Measurements from ENCODE around the gene RAB3C.

The RAB3C gene

DNA sequence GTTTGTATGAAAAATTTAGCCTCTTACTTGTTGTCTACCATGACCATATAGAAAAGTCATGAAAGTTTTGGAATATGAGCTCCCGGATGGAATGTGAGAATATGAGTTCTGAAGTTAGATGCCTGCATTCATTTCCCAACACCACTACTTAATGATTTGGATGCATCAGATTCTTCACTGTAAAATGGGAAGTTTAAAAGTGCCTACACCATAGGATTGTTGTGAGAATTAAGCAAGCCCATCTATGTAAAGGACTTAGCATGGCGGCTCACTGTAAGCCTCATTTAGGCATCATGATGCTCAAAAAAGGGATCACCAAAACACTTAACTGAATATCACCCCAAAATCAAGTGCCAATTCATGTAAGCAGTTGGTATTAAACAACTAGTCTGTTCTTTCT lies 177.3 kb downstream of the RAB3C start:
- no peak for DNase-seq (ENCODE audit: extremely low spot score)
- ChIA-PET POLR2A (no interaction called here), CTCF (no interaction called here)
- no peak for TF ChIP-seq ELF4 (IDR thresholded peaks at IDR 0.05)
- no peak for TF ChIP-seq CTBP1 (IDR thresholded peaks at IDR 0.05; ENCODE audit: borderline replicate concordance)
- no peak for TF ChIP-seq SP1 (IDR thresholded peaks at IDR 0.05)

DNA sequence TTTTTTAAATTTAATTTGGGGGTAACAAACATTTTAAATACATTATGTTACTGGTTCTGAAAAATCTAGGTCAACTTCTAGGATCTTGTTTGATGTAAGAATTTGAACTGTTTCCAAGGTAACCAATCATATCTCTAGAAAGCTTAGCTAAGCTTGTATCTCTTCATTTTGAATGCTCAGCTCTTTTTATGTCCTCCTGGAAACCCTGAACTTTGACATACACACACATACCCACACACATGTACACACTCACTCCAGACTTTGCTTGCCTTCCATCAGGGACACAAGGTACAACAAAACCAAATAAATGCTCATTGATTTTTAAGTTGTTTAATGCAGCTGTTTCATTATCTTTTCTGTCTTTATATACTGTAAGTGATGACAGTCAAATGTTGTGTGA lies 178.5 kb downstream of the RAB3C start:
- POLR2A ChIA-PET: interaction anchor here (1.2 kb wide), 1 partner anchor 179 kb away, joined by 5 read pairs; no protein-coding TSS in a partner anchor
- DNase-seq (ENCODE audit: extremely low spot score): no peak
- no peak for TF ChIP-seq ELF4 (IDR thresholded peaks at IDR 0.05)
- TF ChIP-seq L3MBTL2 (conservative IDR thresholded peaks at IDR 0.05): no peak
- TF ChIP-seq FOXK2 (IDR thresholded peaks at IDR 0.05): no peak
- no peak for TF ChIP-seq CTBP1 (IDR thresholded peaks at IDR 0.05; ENCODE audit: borderline replicate concordance)
- no peak for TF ChIP-seq FOXM1 (IDR thresholded peaks at IDR 0.05; ENCODE audit: borderline replicate concordance)
- TF ChIP-seq, protein P1, sequence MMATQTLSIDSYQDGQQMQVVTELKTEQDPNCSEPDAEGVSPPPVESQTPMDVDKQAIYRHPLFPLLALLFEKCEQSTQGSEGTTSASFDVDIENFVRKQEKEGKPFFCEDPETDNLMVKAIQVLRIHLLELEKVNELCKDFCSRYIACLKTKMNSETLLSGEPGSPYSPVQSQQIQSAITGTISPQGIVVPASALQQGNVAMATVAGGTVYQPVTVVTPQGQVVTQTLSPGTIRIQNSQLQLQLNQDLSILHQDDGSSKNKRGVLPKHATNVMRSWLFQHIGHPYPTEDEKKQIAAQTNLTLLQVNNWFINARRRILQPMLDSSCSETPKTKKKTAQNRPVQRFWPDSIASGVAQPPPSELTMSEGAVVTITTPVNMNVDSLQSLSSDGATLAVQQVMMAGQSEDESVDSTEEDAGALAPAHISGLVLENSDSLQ (IDR thresholded peaks at IDR 0.05): no peak
- TF ChIP-seq LEF1 (IDR thresholded peaks at IDR 0.05; ENCODE audit: borderline replicate concordance): no peak
- no peak for TF ChIP-seq HDGF (IDR thresholded peaks at IDR 0.05; ENCODE audit: borderline replicate concordance)
- no peak for TF ChIP-seq SP1 (IDR thresholded peaks at IDR 0.05)
- no peak for TF ChIP-seq NFRKB (IDR thresholded peaks at IDR 0.05)
- TF ChIP-seq TARDBP (IDR thresholded peaks at IDR 0.05): no peak
- TF ChIP-seq BHLHE40 (IDR thresholded peaks at IDR 0.05; ENCODE audit: borderline replicate concordance): no peak
- TF ChIP-seq ARNT (IDR thresholded peaks at IDR 0.05): no peak
- no peak for TF ChIP-seq FOXA1 (IDR thresholded peaks at IDR 0.05)
- no peak for TF ChIP-seq ZNF384 (IDR thresholded peaks at IDR 0.05)
- no peak for TF ChIP-seq SUZ12 (IDR thresholded peaks at IDR 0.05)
- CTCF ChIA-PET: interaction anchor here (0.6 kb wide), 1 partner anchor 1608 kb away, joined by 3 read pairs; no protein-coding TSS in a partner anchor

GRCh38 chr5:58763390-58763789 lies 180.5 kb downstream of the RAB3C start:
- DNase-seq (ENCODE audit: extremely low spot score): no peak
- TF ChIP-seq TARDBP (IDR thresholded peaks at IDR 0.05): no peak
- TF ChIP-seq SUZ12 (IDR thresholded peaks at IDR 0.05): no peak
- TF ChIP-seq SP1 (IDR thresholded peaks at IDR 0.05): no peak
- TF ChIP-seq HDGF (IDR thresholded peaks at IDR 0.05; ENCODE audit: borderline replicate concordance): no peak
- no peak for TF ChIP-seq FOXK2 (IDR thresholded peaks at IDR 0.05)
- no peak for TF ChIP-seq LEF1 (IDR thresholded peaks at IDR 0.05; ENCODE audit: borderline replicate concordance)
- TF ChIP-seq CTBP1 (IDR thresholded peaks at IDR 0.05; ENCODE audit: borderline replicate concordance): no peak
- TF ChIP-seq NFRKB (IDR thresholded peaks at IDR 0.05): no peak
- TF ChIP-seq, protein P1 (IDR thresholded peaks at IDR 0.05): no peak
- no peak for TF ChIP-seq FOXM1 (IDR thresholded peaks at IDR 0.05; ENCODE audit: borderline replicate concordance)
- TF ChIP-seq BHLHE40 (IDR thresholded peaks at IDR 0.05; ENCODE audit: borderline replicate concordance): no peak
- no peak for TF ChIP-seq L3MBTL2 (conservative IDR thresholded peaks at IDR 0.05)
- TF ChIP-seq FOXA1 (IDR thresholded peaks at IDR 0.05): no peak
- TF ChIP-seq ZNF384 (IDR thresholded peaks at IDR 0.05): no peak
- no peak for TF ChIP-seq ELF4 (IDR thresholded peaks at IDR 0.05)
- CTCF ChIA-PET: interaction anchor here (0.6 kb wide), 1 partner anchor 14 kb away, joined by 10 read pairs; no protein-coding TSS in a partner anchor
- POLR2A ChIA-PET: no interaction called here

GRCh38 chr5:58764199-58764598 lies 181.3 kb downstream of the RAB3C start:
- CTCF ChIA-PET: no interaction called here
- no peak for TF ChIP-seq FOXM1 (IDR thresholded peaks at IDR 0.05; ENCODE audit: borderline replicate concordance)
- no peak for TF ChIP-seq ELF4 (IDR thresholded peaks at IDR 0.05)
- TF ChIP-seq BHLHE40 (IDR thresholded peaks at IDR 0.05; ENCODE audit: borderline replicate concordance): no peak
- TF ChIP-seq, protein P1 (IDR thresholded peaks at IDR 0.05): no peak
- no peak for TF ChIP-seq SP1 (IDR thresholded peaks at IDR 0.05)
- TF ChIP-seq L3MBTL2 (conservative IDR thresholded peaks at IDR 0.05): no peak
- no peak for TF ChIP-seq HDGF (IDR thresholded peaks at IDR 0.05; ENCODE audit: borderline replicate concordance)
- TF ChIP-seq TARDBP (IDR thresholded peaks at IDR 0.05): no peak
- no peak for TF ChIP-seq ARNT (IDR thresholded peaks at IDR 0.05)
- TF ChIP-seq SUZ12 (IDR thresholded peaks at IDR 0.05): no peak
- POLR2A ChIA-PET: no interaction called here
- DNase-seq (ENCODE audit: extremely low spot score): no peak

GRCh38 chr5:58765058-58765457 lies 182.2 kb downstream of the RAB3C start:
- ChIA-PET POLR2A (no interaction called here), CTCF (no interaction called here)
- TF ChIP-seq CTBP1 (IDR thresholded peaks at IDR 0.05; ENCODE audit: borderline replicate concordance): no peak
- TF ChIP-seq ELF4 (IDR thresholded peaks at IDR 0.05): no peak
- no peak for TF ChIP-seq TARDBP (IDR thresholded peaks at IDR 0.05)
- TF ChIP-seq L3MBTL2 (conservative IDR thresholded peaks at IDR 0.05): no peak
- TF ChIP-seq SUZ12 (IDR thresholded peaks at IDR 0.05): no peak
- TF ChIP-seq FOXK2 (IDR thresholded peaks at IDR 0.05): no peak
- no peak for TF ChIP-seq FOXM1 (IDR thresholded peaks at IDR 0.05; ENCODE audit: borderline replicate concordance)
- TF ChIP-seq LEF1 (IDR thresholded peaks at IDR 0.05; ENCODE audit: borderline replicate concordance): no peak
- no peak for TF ChIP-seq ARNT (IDR thresholded peaks at IDR 0.05)
- TF ChIP-seq SP1 (IDR thresholded peaks at IDR 0.05): no peak
- no peak for TF ChIP-seq FOXA1 (IDR thresholded peaks at IDR 0.05)
- TF ChIP-seq, protein P1 (IDR thresholded peaks at IDR 0.05): no peak
- TF ChIP-seq ZNF384 (IDR thresholded peaks at IDR 0.05): no peak
- TF ChIP-seq NFRKB (IDR thresholded peaks at IDR 0.05): no peak
- no peak for TF ChIP-seq BHLHE40 (IDR thresholded peaks at IDR 0.05; ENCODE audit: borderline replicate concordance)
- TF ChIP-seq HDGF (IDR thresholded peaks at IDR 0.05; ENCODE audit: borderline replicate concordance): no peak
- no peak for DNase-seq (ENCODE audit: extremely low spot score)

DNA sequence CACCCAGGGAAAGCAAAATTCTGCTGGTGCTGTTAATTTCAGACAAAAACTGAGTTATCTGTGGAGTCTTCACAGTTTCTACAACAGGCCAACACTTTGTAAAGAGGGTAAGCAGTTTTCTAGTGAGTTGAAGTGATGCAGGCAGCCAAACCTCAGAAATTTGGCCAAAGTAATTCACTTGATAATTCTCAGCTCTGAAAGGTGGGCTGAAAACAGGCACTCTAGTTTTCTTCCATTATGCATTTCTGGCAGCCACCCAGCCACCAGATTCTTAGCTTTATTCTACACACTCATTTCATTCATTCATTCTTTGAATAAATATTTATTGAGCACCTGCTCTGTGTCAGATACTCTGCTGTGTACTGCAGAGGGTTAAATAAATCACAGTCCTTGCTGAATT lies 184.2 kb downstream of the RAB3C start:
- ChIA-PET CTCF (no interaction called here), POLR2A (no interaction called here)
- TF ChIP-seq FOXK2 (IDR thresholded peaks at IDR 0.05) (no peak), SUZ12 (IDR thresholded peaks at IDR 0.05) (no peak), ARNT (IDR thresholded peaks at IDR 0.05) (no peak), ZNF384 (IDR thresholded peaks at IDR 0.05) (no peak), TARDBP (IDR thresholded peaks at IDR 0.05) (no peak), CTBP1 (IDR thresholded peaks at IDR 0.05; ENCODE audit: borderline replicate concordance) (no peak), FOXA1 (IDR thresholded peaks at IDR 0.05) (no peak), ELF4 (IDR thresholded peaks at IDR 0.05) (no peak), L3MBTL2 (conservative IDR thresholded peaks at IDR 0.05) (no peak), NFRKB (IDR thresholded peaks at IDR 0.05) (no peak), HDGF (IDR thresholded peaks at IDR 0.05; ENCODE audit: borderline replicate concordance) (no peak), FOXM1 (IDR thresholded peaks at IDR 0.05; ENCODE audit: borderline replicate concordance) (no peak), SP1 (IDR thresholded peaks at IDR 0.05) (no peak), BHLHE40 (IDR thresholded peaks at IDR 0.05; ENCODE audit: borderline replicate concordance) (no peak), LEF1 (IDR thresholded peaks at IDR 0.05; ENCODE audit: borderline replicate concordance) (no peak)
- TF ChIP-seq, protein P1 (IDR thresholded peaks at IDR 0.05): no peak
- DNase-seq (ENCODE audit: extremely low spot score): no peak

All from HEK293T (cell line).